PC-9 (cell line): ENCODE measurements around the gene STX18. TPM values are rescaled to one million over a fixed set of nuclear protein-coding genes. Genes with fewer than 3 reads are reported as not detected.

Experiments
- BruUV-seq: library from RNA; stranded (reverse); fragments of 400-500 nt; replicated peaks from 2 replicates; lab custom pipeline; 2021; lab: Mats Ljungman, UMichigan
- CTCF ChIA-PET: fragments of 300-600 bp; sonication (Branson Sonifier 250); formaldehyde crosslinking; loops from one replicate; lab custom pipeline; 2022; ENCODE audit warnings: antibody characterized with exemption; lab: Charles Lee
- POLR2A ChIA-PET: fragments of 300-600 bp; sonication (Branson Sonifier 250); formaldehyde crosslinking; loops from one replicate; lab custom pipeline; 2022; ENCODE audit warnings: antibody characterized with exemption; ENCODE audit not compliant: unreplicated experiment; lab: Charles Lee
- DNase-seq, 2 experiments: peaks; one replicate each; pipeline versions ENCODE4 v3.0.0 to v3.0.0-alpha.2; 2015 to 2022; ENCODE audit warnings: mixed read lengths in 1 of 2
- H2AFZ ChIP-seq: fragments of 200-600 bp; sonication (generic); 2 replicates; pipeline ENCODE4 v1.8.1; 2017; ENCODE audit warnings: antibody characterized with exemption
- H3F3A ChIP-seq: fragments of 200-600 bp; sonication (generic); 2 replicates; pipeline ENCODE4 v1.8.1; 2017; ENCODE audit warnings: antibody characterized with exemption, mild to moderate bottlenecking, low read depth; ENCODE audit not compliant: insufficient read depth
- H3K27ac ChIP-seq: fragments of 200-600 bp; sonication (generic); 2 replicates; pipeline ENCODE4 v1.6.1; 2016; ENCODE audit warnings: mixed run types
- H3K27me3 ChIP-seq: fragments of 200-600 bp; sonication (generic); 2 replicates; pipeline ENCODE4 v1.6.1; 2016; ENCODE audit warnings: low read depth, mixed run types; ENCODE audit not compliant: insufficient read depth
- H3K36me3 ChIP-seq: fragments of 200-600 bp; sonication (generic); 2 replicates; pipeline ENCODE4 v1.6.1; 2016; ENCODE audit warnings: low read depth, mixed run types
- H3K4me1 ChIP-seq: fragments of 200-600 bp; sonication (generic); replicated peaks from 2 replicates; pipeline ENCODE4 v1.6.1; 2016; ENCODE audit warnings: mixed run types; ENCODE audit not compliant: insufficient read depth
- H3K4me2 ChIP-seq: fragments of 200-600 bp; sonication (generic); 2 replicates; pipeline ENCODE4 v1.6.1; 2017; ENCODE audit warnings: mixed run types
- H3K4me3 ChIP-seq: fragments of 200-600 bp; sonication (generic); 2 replicates; pipeline ENCODE4 v1.6.1; 2016; ENCODE audit warnings: mixed run types
- H3K79me2 ChIP-seq: fragments of 200-600 bp; sonication (generic); 2 replicates; pipeline ENCODE4 v1.6.1; 2017; ENCODE audit warnings: low read depth, mixed run types
- H3K9me2 ChIP-seq: fragments of 200-600 bp; sonication (generic); 2 replicates; pipeline ENCODE4 v1.8.1; 2017; ENCODE audit warnings: mild to moderate bottlenecking; ENCODE audit not compliant: insufficient read depth
- H3K9me3 ChIP-seq: fragments of 200-600 bp; sonication (generic); 2 replicates; pipeline ENCODE4 v1.8.1; 2016; ENCODE audit warnings: low read depth; ENCODE audit not compliant: insufficient read depth
- H4K20me1 ChIP-seq: fragments of 200-600 bp; sonication (generic); 2 replicates; pipeline ENCODE4 v1.8.1; 2017; ENCODE audit not compliant: insufficient read depth
- EZH2 ChIP-seq: fragments of 200-600 bp; sonication (generic); IDR thresholded peaks from 2 replicates; pipeline ENCODE4 v1.8.0; 2017; ENCODE audit warnings: antibody characterized with exemption, low read depth
- intact Hi-C: fragments of 100-400 bp; cut with micrococcal nuclease; formaldehyde crosslinking; loops from one replicate; pipeline ENCODE4 v1.10.0; 2022; ENCODE audit not compliant: unreplicated experiment
- total RNA-seq: library from RNA; stranded (reverse); gene quantifications from 2 replicates; pipeline ENCODE4 v1.2.3, GENCODE V29; 2021
- TF ChIP-seq, protein P1 (sequence below): fragments of 200-600 bp; sonication (generic); conservative IDR thresholded peaks from 2 replicates; pipeline ENCODE4 v1.6.1; 2017; ENCODE audit warnings: mixed run types, antibody characterized with exemption, mild to moderate bottlenecking, moderate library complexity

Gene STX18
- total RNA-seq, 1 experiment from 2014 or later, result 30.5 TPM

DNA sequence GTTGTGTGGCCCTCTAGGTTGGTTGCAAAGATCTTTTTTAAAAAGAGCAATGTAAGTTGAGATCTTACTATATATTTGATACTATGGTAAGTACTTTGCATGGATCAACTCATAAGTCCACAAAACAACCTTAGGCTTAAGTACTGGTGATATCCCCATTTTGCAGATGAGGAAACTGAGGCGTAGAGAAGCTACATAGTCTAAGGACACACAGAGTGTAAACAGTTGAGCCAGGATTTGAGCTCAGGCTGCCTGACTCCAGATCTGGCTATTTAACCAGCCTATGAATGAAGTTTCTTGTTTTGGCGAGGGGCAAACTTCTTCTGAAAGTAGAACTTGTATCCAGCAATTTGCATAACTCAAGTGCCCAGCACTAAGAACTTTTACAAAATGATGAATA is 38.6 kb upstream of the STX18 start:
- CTCF ChIA-PET, result no interaction called here
- intact Hi-C loops, result no loop called here

DNA sequence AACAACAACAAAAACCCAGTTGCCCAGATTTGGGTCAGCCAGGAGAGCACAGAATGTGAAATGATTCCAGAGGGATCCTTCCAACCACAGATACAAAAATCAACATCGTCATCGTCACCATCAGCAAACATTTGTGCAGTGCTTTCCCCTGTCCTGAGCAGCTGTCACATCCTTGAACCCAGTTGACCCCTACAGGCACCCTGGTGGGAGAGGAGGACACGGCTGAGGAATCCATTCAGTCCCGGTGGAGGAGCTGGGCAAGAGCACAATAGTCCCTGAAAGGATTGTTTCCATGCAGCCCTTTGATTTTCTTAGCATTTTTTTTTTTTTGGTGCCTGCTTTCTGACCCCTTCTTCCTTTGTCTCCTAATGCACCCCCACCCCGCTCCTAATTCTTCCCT is 37.1 kb upstream of the STX18 start:
- POLR2A ChIA-PET, result no interaction called here
- H3K4me2 ChIP-seq, result no peak overlapping the region
- no peaks in the 10 kb centered on the region for H3K79me2 ChIP-seq
- CTCF ChIA-PET, result no interaction called here
- no peak overlapping the region for H3K27ac ChIP-seq
- no peaks in the 10 kb centered on the region for H3K9me2 ChIP-seq
- intact Hi-C loops, result no loop called here
- H3K9me3 ChIP-seq, result no peaks in the 10 kb centered on the region
- TF ChIP-seq EZH2, result no peak
- TF ChIP-seq, protein P1, sequence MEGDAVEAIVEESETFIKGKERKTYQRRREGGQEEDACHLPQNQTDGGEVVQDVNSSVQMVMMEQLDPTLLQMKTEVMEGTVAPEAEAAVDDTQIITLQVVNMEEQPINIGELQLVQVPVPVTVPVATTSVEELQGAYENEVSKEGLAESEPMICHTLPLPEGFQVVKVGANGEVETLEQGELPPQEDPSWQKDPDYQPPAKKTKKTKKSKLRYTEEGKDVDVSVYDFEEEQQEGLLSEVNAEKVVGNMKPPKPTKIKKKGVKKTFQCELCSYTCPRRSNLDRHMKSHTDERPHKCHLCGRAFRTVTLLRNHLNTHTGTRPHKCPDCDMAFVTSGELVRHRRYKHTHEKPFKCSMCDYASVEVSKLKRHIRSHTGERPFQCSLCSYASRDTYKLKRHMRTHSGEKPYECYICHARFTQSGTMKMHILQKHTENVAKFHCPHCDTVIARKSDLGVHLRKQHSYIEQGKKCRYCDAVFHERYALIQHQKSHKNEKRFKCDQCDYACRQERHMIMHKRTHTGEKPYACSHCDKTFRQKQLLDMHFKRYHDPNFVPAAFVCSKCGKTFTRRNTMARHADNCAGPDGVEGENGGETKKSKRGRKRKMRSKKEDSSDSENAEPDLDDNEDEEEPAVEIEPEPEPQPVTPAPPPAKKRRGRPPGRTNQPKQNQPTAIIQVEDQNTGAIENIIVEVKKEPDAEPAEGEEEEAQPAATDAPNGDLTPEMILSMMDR, result no peak
- H3K4me1 ChIP-seq, result no peaks in the 10 kb centered on the region
- H3K36me3 ChIP-seq, result no peaks in the 10 kb centered on the region
- BruUV-seq, result no TSS peak
- no peak for DNase-seq
- no peak overlapping the region for H3K4me3 ChIP-seq
- H4K20me1 ChIP-seq, result no peaks in the 10 kb centered on the region
- H2AFZ ChIP-seq, result no peak overlapping the region
- H3F3A ChIP-seq, result no peaks in the 10 kb centered on the region
- no peaks in the 10 kb centered on the region for H3K27me3 ChIP-seq

More for the DNA sequence above, 38.6 kb upstream of the STX18 start:
- Histone ChIP-seq H3K4me3 (no peak overlapping the region), H3K9me3 (no peaks in the 10 kb centered on the region), H3K79me2 (no peaks in the 10 kb centered on the region), H3K36me3 (no peaks in the 10 kb centered on the region), H3K4me1 (peaks cover 14% of the 10 kb centered on the region), H3K9me2 (no peaks in the 10 kb centered on the region), H3K27ac (no peak overlapping the region), H2AFZ (no peak overlapping the region), H3K4me2 (no peak overlapping the region), H4K20me1 (no peaks in the 10 kb centered on the region), H3F3A (peaks cover 10% of the 10 kb centered on the region), H3K27me3 (no peaks in the 10 kb centered on the region)
- no peak for TF ChIP-seq EZH2
- TF ChIP-seq, protein P1, result no peak
- BruUV-seq, result no TSS peak
- POLR2A ChIA-PET, result no interaction called here
- DNase-seq, result no peak

DNA sequence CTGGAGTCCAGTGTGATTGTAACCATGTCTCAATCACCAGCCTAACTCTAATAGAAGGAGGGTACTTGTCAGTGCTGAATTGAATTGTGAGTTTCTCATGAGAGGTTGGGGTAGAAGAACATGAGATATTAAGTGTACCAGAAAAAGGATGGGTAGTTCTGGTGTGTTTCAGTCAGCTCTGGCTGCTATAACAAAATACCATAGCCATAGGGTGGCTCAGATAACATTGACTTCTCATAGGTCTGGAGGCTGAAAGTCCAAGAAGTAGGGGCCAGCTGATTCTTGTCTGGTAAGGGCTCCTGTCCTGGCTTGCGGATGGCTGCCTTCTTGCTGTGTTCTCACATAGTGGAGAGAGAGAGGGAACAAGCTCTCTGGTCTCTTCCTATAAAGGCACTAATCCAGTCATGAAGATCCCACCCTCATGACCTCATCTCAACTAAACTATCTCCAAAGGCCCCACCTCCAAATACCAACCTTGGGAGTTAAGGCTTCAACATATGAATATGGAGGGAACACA is 35.6 kb upstream of the STX18 start:
- TF ChIP-seq EZH2, result no peak
- TF ChIP-seq, protein P1, result no peak
- H3K27ac ChIP-seq, result no peak overlapping the region
- H4K20me1 ChIP-seq, result no peaks in the 10 kb centered on the region
- no peak overlapping the region for H2AFZ ChIP-seq
- no peaks in the 10 kb centered on the region for H3F3A ChIP-seq
- no peaks in the 10 kb centered on the region for H3K27me3 ChIP-seq
- POLR2A ChIA-PET, result no interaction called here
- no peaks in the 10 kb centered on the region for H3K36me3 ChIP-seq
- CTCF ChIA-PET, result no interaction called here
- no peaks in the 10 kb centered on the region for H3K9me3 ChIP-seq
- no peaks in the 10 kb centered on the region for H3K9me2 ChIP-seq
- intact Hi-C loops, result no loop called here
- BruUV-seq, result no TSS peak
- no peak overlapping the region for H3K4me2 ChIP-seq
- no peaks in the 10 kb centered on the region for H3K79me2 ChIP-seq
- DNase-seq, result no peak
- H3K4me3 ChIP-seq, result no peak overlapping the region
- no peaks in the 10 kb centered on the region for H3K4me1 ChIP-seq
